ENCODE results near the gene ZBTB1.
"Not testable (repeated sequence)": the region's sequence is repeated elsewhere in the genome, so short reads cannot be mapped to it uniquely, and the experiment has no call there.

The ZBTB1 gene

DNA sequence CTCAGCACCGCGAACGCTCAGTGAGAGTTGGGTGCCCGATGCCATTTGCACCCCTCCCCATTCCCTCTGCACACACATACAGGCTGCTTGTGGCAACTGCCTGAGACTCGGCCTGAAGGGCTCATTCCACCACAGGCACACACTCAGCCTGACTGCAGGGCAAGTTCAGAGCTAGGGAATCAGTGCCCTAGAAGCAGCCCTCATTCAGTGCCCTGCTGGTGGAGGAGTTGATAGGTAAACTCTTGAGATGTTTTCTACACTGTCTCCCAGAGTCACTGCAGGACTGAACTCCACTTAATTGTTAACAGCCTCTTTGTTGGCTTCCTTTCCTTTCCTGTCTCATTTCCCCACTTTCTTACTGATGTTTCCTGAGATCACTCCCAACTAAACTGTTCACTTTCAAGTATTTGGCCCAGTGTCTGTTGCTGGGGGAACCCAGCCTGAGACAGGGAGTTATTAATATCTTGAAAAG is 62.1 kb downstream of the ZBTB1 start:
- DNase-seq (ENCODE audit: low read depth in 2 of 3, low spot score in 1 of 3): no peak

DNA sequence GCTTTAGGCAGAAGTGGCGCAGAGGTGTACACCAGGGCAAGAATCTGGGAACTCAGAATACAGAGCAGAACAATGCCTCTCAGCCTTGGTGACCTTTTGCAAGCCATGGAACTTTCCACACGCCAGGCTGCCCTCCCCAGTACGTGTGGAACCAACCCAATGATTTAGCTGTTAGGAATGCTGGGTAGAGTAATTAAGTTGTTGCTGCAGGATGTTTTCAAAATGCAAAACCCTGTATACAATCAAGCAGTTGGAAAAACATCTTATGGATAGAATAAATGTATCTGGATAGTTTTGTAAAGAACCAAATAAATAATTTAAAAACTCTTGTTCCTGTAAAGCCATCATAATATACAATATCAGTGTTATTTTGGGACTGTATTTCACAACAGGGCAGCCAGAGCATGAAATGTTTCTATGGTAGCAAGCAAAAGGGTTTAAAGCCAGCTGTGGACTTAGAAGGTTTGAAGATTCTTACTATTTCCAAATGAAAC is 64.6 kb downstream of the ZBTB1 start:
- no peak for DNase-seq (ENCODE audit: low read depth in 2 of 3, low spot score in 1 of 3)

DNA sequence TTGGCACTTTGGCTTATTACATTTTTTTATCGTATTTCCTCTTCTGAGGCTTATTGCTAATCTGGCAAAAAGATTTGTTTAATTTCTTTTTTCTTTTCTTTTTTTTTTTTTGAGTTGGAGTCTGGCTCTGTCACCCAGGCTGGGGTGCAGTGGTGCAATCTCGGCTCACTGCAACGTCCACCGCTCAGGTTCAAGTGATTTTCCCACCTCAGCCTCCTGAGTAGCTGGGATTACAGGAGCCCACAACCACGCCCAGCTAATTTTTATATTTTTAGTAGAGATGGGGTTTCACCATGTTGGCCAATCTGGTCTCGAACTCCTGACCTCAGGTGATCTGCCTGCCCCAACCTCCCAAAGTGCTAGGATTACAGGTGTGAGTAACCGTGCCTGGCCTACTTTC is 65.1 kb downstream of the ZBTB1 start:
- DNase-seq (ENCODE audit: low read depth in 2 of 3, low spot score in 1 of 3): not testable (repeated sequence)

DNA sequence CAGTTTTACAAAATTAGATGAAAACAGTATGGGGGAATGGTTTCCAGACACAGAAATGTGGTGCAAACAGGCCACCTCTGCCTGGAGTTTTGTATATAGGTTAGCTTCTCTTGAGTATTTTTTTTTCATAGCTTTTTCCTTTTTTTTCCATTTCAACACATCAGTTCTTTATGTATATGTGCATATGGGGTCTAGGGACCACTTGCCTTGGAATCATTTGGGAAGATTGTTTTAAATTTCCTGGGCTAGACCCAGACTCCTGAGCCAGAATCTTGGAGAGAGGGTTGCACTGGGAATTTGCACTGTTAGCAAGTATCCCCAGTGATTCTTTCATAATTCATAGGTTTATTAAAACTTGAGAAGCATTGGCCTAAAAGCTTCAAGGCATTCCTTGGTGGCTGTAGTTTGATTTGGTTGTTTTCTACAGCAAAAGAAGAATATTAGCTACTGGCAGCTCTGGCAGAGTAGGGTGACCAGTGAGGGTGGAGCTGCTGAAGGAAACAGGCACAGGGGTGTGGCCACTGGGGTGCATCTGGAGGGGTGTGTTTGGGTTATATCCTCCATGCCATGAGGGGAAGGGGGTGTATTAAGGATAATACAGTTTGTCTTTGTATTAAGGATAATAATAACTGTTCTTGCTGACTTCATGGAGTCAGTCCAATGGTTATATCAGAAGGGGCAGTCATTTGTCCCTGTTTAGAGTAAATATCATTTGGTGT is 68.0 kb downstream of the ZBTB1 start:
- DNase-seq (ENCODE audit: low read depth in 2 of 3, low spot score in 1 of 3): no peak

DNA sequence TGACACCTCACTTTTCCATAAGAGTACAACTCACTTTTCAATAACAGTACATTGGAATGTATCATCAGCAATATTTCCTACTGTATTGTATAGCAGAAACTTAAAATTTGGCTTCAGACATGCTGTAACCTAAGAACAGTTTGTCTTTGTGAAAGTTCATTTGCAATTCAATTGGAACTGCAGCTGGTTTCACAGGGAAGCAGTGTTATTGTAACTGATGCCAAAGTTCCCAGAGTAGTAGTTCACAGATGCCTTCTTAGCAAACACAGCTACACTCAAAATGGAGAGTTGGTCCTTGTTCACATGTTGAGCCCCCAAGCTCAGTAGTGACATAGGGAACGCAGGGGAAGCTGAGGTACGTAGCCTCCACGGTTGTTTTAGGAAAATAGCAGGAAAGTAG is 68.5 kb downstream of the ZBTB1 start:
- no peak for DNase-seq (ENCODE audit: low read depth in 2 of 3, low spot score in 1 of 3)
